ENCODE data around the gene PSG7.
"Not testable (repeated sequence)": the region's sequence is repeated elsewhere in the genome, so short reads cannot be mapped to it uniquely, and the experiment has no call there.

- TF ChIP-seq CTCF (conservative IDR thresholded peaks at IDR 0.05; ENCODE audit: low read length); EZH2phosphoT487 (IDR thresholded peaks at IDR 0.05; ENCODE audit: borderline replicate concordance, low read depth, low read length): not testable (repeated sequence)
Measured at GRCh38 chr19:42890446-42890845, 46.6 kb downstream of the PSG7 start.
